Coronary artery (tissue), 2 donors: Measurements from ENCODE around the gene KCNJ6.

ENCODE experiments used
- DNase-seq: peaks from one replicate; pipeline ENCODE4 v3.0.0-alpha.2; 2017; ENCODE audit warnings: low spot score
- H3K27ac ChIP-seq, 2 donors: fragments of 200-600 bp; sonication (generic); one replicate each; pipeline ENCODE4 v1.5.1; 2016 to 2019
- H3K4me3 ChIP-seq: fragments of 200-600 bp; sonication (generic); 2 replicates; pipeline ENCODE4 v1.5.1; 2016; ENCODE audit warnings: mild to moderate bottlenecking, moderate library complexity
- CTCF ChIP-seq: fragments of 200-600 bp; sonication (generic); IDR thresholded peaks from one replicate; pipeline ENCODE4 v1.5.1; 2019; ENCODE audit warnings: antibody characterized with exemption

Gene KCNJ6

GRCh38 chr21:37574316-37574715, 341.9 kb downstream of the KCNJ6 start:
- no peak for DNase-seq
- no peak overlapping the region for H3K4me3 ChIP-seq
- H3K27ac ChIP-seq: no peak overlapping the region
- no peak for TF ChIP-seq CTCF

GRCh38 chr21:37571442-37571841, 344.8 kb downstream of the KCNJ6 start:
- no peak overlapping the region for H3K27ac ChIP-seq
- no peak for TF ChIP-seq CTCF
- no peak overlapping the region for H3K4me3 ChIP-seq
- DNase-seq: no peak

- no peak overlapping the region for H3K4me3 ChIP-seq
- no peak overlapping the region for H3K27ac ChIP-seq
- no peak for TF ChIP-seq CTCF
- DNase-seq: no peak
These were observed 347.3 kb downstream of the KCNJ6 start for GRCh38 chr21:37568916-37569315.

- TF ChIP-seq CTCF: no peak
- Histone ChIP-seq H3K27ac (no peak overlapping the region), H3K4me3 (no peak overlapping the region)
- no peak for DNase-seq
These were observed 347.8 kb downstream of the KCNJ6 start for GRCh38 chr21:37568415-37568814.

- no peak overlapping the region for H3K27ac ChIP-seq
- no peak overlapping the region for H3K4me3 ChIP-seq
- TF ChIP-seq CTCF: no peak
- DNase-seq: no peak
These were observed 349.3 kb downstream of the KCNJ6 start for GRCh38 chr21:37566790-37567615.

GRCh38 chr21:37565530-37566223, 350.6 kb downstream of the KCNJ6 start:
- TF ChIP-seq CTCF: no peak
- H3K27ac ChIP-seq: no peak overlapping the region
- DNase-seq: no peak
- H3K4me3 ChIP-seq: no peak overlapping the region
